Thymus (tissue), 11 donors: ENCODE measurements around the gene CDCA3. TPM values are rescaled to one million over a fixed set of nuclear protein-coding genes. Genes with fewer than 3 reads are reported as not detected.

Experiments used
- DNase-seq, 9 donors: peaks; one replicate each; pipeline ENCODE4 v3.0.0-alpha.2; 2013; ENCODE audit warnings: low spot score in 9 of 9, low read depth in 6 of 9, missing footprints in 1 of 9
- H3K27ac ChIP-seq, 2 donors: one replicate each; pipeline ENCODE4 v1.5.1; 2013; ENCODE audit warnings: control low read depth in 1 of 2, low read depth in 1 of 2, low read length in 1 of 2, mild to moderate bottlenecking in 1 of 2, moderate library complexity in 1 of 2
- H3K27me3 ChIP-seq, 2 donors: one replicate each; pipeline ENCODE4 v1.5.1; 2013; ENCODE audit warnings: low read length in 1 of 2; ENCODE audit not compliant: control insufficient read depth in 2 of 2, insufficient read depth in 1 of 2
- H3K36me3 ChIP-seq, 2 donors: one replicate each; pipeline ENCODE4 v1.5.1; 2013; ENCODE audit warnings: low read length in 1 of 2, mild to moderate bottlenecking in 1 of 2, moderate library complexity in 1 of 2; ENCODE audit not compliant: control insufficient read depth in 2 of 2, insufficient read depth in 2 of 2
- H3K4me1 ChIP-seq, 2 donors: one replicate each; pipeline ENCODE4 v1.5.1; 2013; ENCODE audit warnings: low read length in 2 of 2; ENCODE audit not compliant: control insufficient read depth in 2 of 2, insufficient read depth in 2 of 2
- H3K4me3 ChIP-seq, 2 donors: one replicate each; pipeline ENCODE4 v1.5.1; 2013; ENCODE audit warnings: low read length in 2 of 2, control low read depth in 1 of 2, mild to moderate bottlenecking in 1 of 2
- H3K9me3 ChIP-seq, 2 donors: one replicate each; pipeline ENCODE4 v1.5.1; 2013; ENCODE audit warnings: low read length in 1 of 2, mild to moderate bottlenecking in 1 of 2; ENCODE audit not compliant: control insufficient read depth in 2 of 2, insufficient read depth in 1 of 2
- WGBS: extraction: QIAGEN DNeasy Blood & Tissue Kit; methylation state at CpG from one replicate; pipeline ENCODE4 v1.1.7; 2013; 5-methylcytosine and 5-hydroxymethylcytosine counted together
- polyA plus RNA-seq: library from polyadenylated mRNA; stranded (reverse); fragments of 200-250 nt; gene quantifications from one replicate; pipeline ENCODE4 v1.2.3, GENCODE V29; 2013
- total RNA-seq: library from RNA; stranded (reverse); fragments of 120-200 nt; gene quantifications from one replicate; pipeline ENCODE4 v1.2.4, GENCODE V29; 2013
- donor health status: healthy.

Gene CDCA3
- total and polyA plus RNA-seq, 2 donors = 5.9 to 44.3 TPM

DNA sequence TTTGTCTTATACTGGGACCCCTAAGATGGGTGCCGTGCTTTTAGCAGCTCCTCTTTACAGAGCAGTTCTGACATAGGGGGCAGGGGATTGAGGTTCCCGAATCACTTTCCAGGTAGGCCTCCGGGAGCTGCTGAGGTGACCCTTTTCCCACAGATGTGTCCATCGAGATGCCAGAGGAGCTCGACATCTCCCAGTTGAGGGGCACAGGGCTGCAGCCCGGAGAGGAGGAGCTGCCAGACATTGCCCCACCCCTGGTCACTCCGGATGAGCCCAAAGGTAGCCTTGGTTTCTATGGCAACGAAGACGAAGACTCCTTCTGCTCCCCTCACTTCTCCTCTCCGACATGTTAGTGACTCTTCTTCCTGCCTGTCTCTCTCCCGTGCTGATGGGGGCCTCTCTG is 11.9 kb upstream of the CDCA3 start:
- WGBS = 97% methylated on average over 11 of the region's 11 CpGs
- Histone ChIP-seq H3K27ac (no peak overlapping the region), H3K4me3 (no peak overlapping the region), H3K4me1 (peaks cover 3 to 9% of the 10 kb centered on the region in 2 donors), H3K36me3 (peaks cover 66 to 80% of the 10 kb centered on the region in 2 donors), H3K9me3 (no peaks in the 10 kb centered on the region), H3K27me3 (no peaks in the 10 kb centered on the region)
- DNase-seq = no peak

GRCh38 chr12:6861391-6861790 is 10.3 kb upstream of the CDCA3 start:
- Histone ChIP-seq H3K9me3 (no peaks in the 10 kb centered on the region), H3K36me3 (peaks cover 82 to 95% of the 10 kb centered on the region in 2 donors), H3K4me1 (peaks cover 0 to under 1% of the 10 kb centered on the region in 2 donors), H3K4me3 (no peak overlapping the region), H3K27me3 (no peaks in the 10 kb centered on the region), H3K27ac (no peak overlapping the region)
- WGBS = 98% methylated on average over 9 of the region's 9 CpGs
- no peak for DNase-seq

DNA sequence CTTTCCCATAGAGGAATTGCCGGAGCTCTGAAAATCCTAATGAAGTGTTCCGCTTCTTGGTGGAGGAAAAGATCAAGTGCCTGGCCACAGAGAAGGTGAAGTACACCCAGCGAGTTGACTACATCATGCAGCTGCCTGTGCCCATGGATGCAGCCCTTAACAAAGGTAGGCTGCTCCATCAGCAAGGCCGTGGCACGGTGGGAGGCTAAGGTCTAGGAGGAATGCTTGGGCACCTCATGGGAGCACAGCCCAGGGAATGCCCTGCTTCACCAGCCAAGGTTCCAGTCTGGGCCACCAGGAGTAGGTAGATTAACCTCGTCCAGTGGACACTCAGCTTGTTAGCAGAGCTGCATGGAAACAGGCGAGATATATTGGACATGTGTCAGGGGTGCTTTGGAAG is 9.9 kb upstream of the CDCA3 start:
- no peaks in the 10 kb centered on the region for H3K27me3 ChIP-seq
- DNase-seq = no peak
- no peak overlapping the region for H3K4me3 ChIP-seq
- H3K9me3 ChIP-seq = no peaks in the 10 kb centered on the region
- H3K36me3 ChIP-seq = peaks cover 85 to 96% of the 10 kb centered on the region in 2 donors
- H3K4me1 ChIP-seq = no peaks in the 10 kb centered on the region
- 99% methylated on average over 7 of the region's 7 CpGs for WGBS
- no peak overlapping the region for H3K27ac ChIP-seq

- no peak for DNase-seq
- H3K4me3 ChIP-seq = no peak overlapping the region
- 98% methylated on average over 9 of the region's 9 CpGs for WGBS
Measured at GRCh38 chr12:6860116-6860515, 9.0 kb upstream of the CDCA3 start.

DNA sequence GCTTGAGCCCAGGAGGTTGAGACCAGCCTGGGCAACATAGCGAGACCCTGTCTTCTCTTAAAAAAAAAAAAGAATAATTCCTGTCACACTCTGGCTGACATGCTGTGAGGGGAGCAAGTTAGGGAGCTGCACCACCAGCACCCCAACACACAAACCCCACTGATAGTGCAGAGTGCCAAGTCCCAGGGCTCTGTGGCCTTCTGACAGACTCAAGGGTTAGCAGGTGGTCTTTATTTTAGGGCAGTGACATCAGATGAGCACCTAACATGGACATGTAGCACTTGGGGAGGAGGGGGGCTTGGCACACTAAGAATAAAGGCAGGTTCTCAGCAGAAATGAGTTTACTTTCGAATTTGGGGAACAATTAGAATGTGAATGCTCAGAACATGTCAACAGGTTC is 7.7 kb upstream of the CDCA3 start:
- H3K4me1 ChIP-seq = peaks cover 0 to 3% of the 10 kb centered on the region in 2 donors
- H3K27me3 ChIP-seq = no peaks in the 10 kb centered on the region
- DNase-seq = no peak
- H3K9me3 ChIP-seq = no peaks in the 10 kb centered on the region
- H3K4me3 ChIP-seq = no peak overlapping the region
- WGBS = 98% methylated on average over 2 of the region's 2 CpGs
- no peak overlapping the region for H3K27ac ChIP-seq
- peaks cover 83 to 95% of the 10 kb centered on the region in 2 donors for H3K36me3 ChIP-seq

More at GRCh38 chr12:6860116-6860515, 9.0 kb upstream of the CDCA3 start:
- Histone ChIP-seq H3K27me3 (no peaks in the 10 kb centered on the region), H3K9me3 (no peaks in the 10 kb centered on the region), H3K36me3 (peaks cover 86 to 96% of the 10 kb centered on the region in 2 donors), H3K4me1 (no peaks in the 10 kb centered on the region), H3K27ac (no peak overlapping the region)

DNA sequence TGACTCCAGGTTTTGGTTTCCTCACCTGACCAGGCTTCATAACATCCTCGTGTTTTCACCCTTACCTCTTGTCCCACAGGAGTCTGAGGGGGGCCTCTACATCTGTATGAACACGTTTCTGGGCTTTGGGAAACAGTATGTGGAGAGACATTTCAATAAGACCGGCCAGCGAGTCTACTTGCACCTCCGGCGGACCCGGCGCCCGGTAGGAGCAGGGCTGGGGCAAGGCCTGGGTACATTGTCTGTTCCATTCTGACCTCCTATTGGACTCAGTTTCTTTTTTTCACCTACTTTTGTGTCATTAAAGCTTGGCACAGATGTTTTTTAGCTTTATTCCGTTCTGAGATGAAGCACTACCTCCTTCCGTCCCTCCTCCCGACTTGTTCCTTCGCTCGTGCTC is 4.2 kb upstream of the CDCA3 start:
- 95% methylated on average over 14 of the region's 14 CpGs for WGBS
- Histone ChIP-seq H3K4me1 (peaks cover 15 to 23% of the 10 kb centered on the region in 2 donors), H3K4me3 (no peak overlapping the region), H3K36me3 (peaks cover 53 to 62% of the 10 kb centered on the region in 2 donors), H3K27me3 (no peaks in the 10 kb centered on the region), H3K27ac (no peak overlapping the region), H3K9me3 (peaks cover 0 to 1% of the 10 kb centered on the region in 2 donors)
- DNase-seq = no peak

DNA sequence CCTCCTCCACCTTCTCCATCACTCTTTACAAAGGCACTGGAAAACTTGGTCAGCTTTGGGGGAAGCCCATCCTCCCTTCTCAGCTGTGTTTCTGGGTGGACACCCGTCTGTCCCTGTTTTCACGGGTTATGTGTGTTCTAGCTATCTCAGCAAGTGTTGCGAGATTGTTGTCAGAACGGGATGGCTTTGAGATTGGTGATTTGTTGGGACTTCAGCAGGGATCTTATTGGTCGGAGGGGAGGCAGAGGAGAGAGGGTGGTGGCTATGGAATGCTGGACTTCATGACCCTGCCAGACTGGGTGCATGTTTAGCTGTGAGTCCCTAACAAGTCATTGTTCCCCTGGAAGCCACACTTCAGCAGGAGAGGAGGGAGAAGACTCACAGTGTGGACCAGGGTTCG is 3.0 kb upstream of the CDCA3 start:
- no peak for DNase-seq
- Histone ChIP-seq H3K27ac (no peak overlapping the region), H3K4me1 (peaks cover 19 to 36% of the 10 kb centered on the region in 2 donors), H3K27me3 (no peaks in the 10 kb centered on the region), H3K4me3 (no peak overlapping the region), H3K9me3 (peaks cover 0 to 1% of the 10 kb centered on the region in 2 donors), H3K36me3 (peaks cover 45 to 59% of the 10 kb centered on the region in 2 donors)
- 98% methylated on average over 6 of the region's 6 CpGs for WGBS

DNA sequence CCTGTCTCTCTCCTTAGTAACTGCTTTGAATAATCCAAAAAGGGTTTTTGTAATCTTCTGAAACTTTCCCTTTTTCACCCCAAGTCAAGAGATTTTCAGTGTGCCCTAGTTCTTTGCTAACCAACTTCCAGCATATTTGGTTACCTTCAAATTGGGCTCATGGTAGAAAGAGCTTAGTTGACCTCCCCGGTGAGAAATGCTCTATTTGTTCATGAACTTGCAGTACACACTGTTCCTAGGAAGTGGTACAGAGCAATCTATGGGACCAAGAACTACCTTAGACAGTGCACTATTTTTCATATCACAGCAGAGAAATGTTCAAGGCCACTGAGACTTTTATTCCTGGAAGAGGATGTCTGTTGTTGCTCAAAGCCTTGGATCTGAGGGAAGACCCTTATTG is 2.5 kb upstream of the CDCA3 start:
- WGBS = 45% methylated on average over 1 of the region's 1 CpG
- Histone ChIP-seq H3K9me3 (peaks cover 0 to 1% of the 10 kb centered on the region in 2 donors), H3K27me3 (no peaks in the 10 kb centered on the region), H3K27ac (peak overlapping the region in 1 of 2 donors; percentile 5), H3K4me1 (peaks cover 19 to 39% of the 10 kb centered on the region in 2 donors), H3K4me3 (no peak overlapping the region), H3K36me3 (peaks cover 45 to 59% of the 10 kb centered on the region in 2 donors)
- no peak for DNase-seq

GRCh38 chr12:6852651-6853354 is 1.7 kb upstream of the CDCA3 start:
- peaks cover 0 to 1% of the 10 kb centered on the region in 2 donors for H3K9me3 ChIP-seq
- peak overlapping the region; percentile 81 to 85 for H3K27ac ChIP-seq
- H3K36me3 ChIP-seq = peaks cover 37 to 58% of the 10 kb centered on the region in 2 donors
- DNase-seq = peak in 5 of 9 donors; percentile 30 to 69 (median 45)
- WGBS = 4% methylated on average over 18 of the region's 18 CpGs
- no peaks in the 10 kb centered on the region for H3K27me3 ChIP-seq
- peaks cover 19 to 39% of the 10 kb centered on the region in 2 donors for H3K4me1 ChIP-seq
- peak overlapping the region; percentile 81 to 90 for H3K4me3 ChIP-seq
